Activated CD4-positive, alpha-beta T cell treated with anti-CD3 and anti-CD28 coated beads for 48 hours (primary cell): Measurements from ENCODE around the gene IL36B.

Source experiments
- DNase-seq: peaks from one replicate; pipeline ENCODE4 v3.0.0-alpha.2; 2020

The IL36B gene

DNA sequence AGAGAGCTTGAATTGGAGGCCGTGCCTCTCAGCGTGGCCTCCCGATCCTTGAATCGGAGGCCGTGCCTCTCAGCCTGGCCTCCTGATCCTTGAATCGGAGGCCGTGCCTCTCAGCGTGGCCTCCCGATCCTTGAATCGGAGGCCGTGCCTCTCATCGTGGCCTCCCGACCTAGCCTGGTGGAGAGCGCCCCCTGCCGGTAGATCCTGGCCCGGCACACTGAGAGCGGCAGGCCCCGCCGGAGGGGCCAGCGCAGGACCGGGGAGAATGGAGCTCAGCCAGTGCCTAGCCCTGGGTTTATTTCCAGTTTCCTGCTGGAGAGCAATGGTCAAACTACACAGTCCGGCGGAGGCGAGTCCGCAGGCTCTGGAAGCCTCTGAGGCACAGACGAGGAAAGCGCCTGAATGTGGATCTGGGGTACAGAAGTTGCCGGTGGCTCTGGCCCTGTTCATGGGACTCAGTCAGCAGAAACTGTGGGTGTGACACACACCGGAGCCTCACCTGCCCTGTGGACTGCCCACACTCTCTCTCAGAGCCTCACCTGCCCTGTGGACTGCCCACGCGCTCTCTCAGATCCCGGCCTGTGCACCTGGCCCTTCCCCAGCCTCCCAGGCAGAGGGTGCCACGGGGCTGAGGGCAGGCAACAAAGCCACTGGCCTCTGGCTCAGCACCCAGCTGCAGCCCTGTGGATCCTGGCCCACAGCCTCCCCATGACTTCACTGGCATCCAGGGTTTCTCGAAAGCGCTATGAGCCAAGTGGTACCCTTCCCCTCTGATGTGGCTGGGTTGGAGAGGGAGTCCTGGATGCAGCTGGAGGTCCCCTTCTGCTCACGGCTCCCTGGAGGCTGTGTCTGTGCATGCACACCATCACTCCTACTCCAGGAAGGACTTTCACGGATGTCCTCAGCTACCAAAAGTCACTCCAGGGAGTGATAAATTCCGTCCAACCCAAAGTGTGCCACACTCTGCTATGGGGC, 1.5 kb downstream of the IL36B start:
- no peak for DNase-seq

GRCh38 chr2:113046465-113046864, 6.2 kb downstream of the IL36B start:
- no peak for DNase-seq

DNA sequence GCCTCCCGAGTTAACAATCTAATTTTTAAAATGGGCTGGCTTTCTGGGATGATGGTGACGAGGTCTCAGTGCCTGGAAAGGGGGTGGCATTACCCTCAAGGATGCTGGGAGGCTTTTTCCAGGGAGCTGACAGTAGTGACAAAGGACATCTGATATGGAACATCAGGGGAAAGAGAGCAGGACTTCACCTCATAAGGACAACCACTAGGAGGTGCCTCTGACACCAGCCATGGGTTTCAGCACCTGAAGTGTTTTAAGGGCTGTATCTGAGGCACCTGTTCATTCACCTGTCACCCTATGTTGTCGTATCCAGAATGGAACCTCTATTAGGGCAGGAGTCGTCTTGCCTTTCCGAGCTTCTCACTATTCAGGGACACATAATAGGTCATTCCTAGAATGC, 10.8 kb downstream of the IL36B start:
- no peak for DNase-seq

DNA sequence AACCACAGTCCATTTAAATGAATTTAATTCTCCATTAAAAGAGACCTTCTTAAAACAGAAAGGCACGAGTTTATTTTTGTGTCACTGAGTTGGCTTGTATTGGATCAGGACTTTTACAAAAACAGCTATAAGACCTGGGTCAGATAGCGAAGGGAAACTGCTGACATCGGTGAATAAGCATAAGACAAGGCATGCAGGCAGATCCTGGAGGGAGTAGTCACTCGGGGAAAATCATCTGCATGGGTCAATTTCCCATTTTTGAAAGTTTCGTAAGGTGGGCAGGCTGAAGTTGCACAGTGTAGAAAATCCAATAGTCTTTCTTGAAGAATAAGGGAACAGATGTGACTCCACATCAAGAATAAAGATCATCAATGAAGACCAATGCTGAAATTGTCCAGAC, 12.9 kb downstream of the IL36B start:
- DNase-seq, result no peak

DNA sequence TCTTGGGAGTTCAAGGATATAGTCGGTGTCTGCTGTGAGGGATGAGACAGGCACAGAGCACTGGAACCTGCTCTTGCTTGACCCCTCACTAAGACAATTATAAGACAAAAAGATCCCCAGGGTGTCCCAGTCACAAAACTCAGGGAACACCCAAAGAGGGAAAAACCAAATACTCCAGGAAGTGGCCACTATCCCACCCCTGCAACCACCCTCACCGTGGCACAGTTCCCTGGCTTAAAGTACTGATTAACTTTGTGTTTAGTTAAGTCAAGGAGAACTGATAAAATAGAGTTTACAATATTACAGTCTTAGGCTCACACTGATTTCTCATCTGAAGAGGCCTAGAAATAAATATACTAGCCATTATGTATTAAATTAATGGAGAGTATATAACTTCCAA, 13.5 kb downstream of the IL36B start:
- DNase-seq, result no peak

- no peak for DNase-seq
Observed at GRCh38 chr2:113038291-113038690, 14.4 kb downstream of the IL36B start.

- no peak for DNase-seq
Observed at GRCh38 chr2:113036763-113037162, 15.9 kb downstream of the IL36B start.

GRCh38 chr2:113034016-113034415, 18.7 kb downstream of the IL36B start:
- DNase-seq, result no peak

DNA sequence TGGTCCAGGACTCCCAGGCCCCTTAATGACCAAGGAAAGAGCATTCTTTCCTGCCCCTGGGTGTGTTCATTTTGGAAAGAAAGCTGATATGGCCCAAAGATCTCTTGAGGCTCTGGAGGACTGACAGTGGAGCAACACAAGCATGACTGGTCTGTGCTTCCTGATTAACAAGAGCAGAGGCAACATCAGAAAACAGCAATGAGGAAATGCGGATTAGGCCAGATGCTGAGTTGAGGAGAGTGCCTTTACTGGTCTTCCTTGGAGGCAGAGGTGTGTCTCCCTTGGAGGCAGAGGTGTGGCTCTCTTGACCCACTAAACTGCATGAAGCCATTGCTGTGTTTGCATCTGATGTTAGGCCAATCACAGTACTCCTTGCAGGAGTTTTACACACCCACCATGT, 19.9 kb downstream of the IL36B start:
- no peak for DNase-seq

DNA sequence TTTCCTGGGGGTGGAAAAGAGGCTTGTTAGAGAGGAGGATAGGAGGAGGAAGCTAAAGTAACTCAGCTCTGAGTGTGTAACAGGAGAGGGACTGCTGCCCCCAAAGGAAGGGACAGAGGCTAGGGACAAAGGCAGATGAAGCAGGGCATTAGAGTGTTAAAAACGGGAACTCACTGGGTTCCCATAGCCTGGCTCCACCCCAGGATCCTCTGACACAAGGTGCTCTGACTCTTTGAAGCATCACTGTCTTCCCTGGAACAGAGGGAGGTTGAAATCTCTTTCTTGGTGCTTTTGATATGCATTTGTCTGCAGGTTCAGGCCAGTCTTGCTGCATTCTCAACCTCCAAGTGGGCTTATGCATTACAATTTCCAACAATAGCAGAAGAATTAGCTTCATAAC, 24.6 kb downstream of the IL36B start:
- DNase-seq, result no peak

DNA sequence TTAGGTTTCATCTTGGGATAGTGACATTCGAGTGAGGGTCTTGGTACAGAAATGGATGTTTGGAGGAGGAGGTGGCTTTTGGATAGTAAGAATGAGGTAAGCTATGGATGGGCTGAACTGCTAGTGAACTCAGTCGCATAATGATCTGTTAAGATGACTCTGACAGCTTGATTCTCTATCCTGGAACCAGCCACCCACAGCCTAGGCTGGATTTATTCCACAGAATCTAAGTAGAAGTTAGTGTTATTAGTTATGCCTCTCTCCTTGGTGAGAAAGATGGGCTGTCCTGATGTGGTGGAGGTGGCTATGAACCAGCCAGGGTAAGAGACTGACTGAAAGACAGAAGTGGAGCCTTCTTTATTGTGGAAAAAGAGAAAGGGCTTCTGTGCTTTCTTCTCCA, 25.0 kb downstream of the IL36B start:
- DNase-seq, result no peak

- DNase-seq, result no peak
Observed at GRCh38 chr2:113025737-113026136, 26.9 kb downstream of the IL36B start.

DNA sequence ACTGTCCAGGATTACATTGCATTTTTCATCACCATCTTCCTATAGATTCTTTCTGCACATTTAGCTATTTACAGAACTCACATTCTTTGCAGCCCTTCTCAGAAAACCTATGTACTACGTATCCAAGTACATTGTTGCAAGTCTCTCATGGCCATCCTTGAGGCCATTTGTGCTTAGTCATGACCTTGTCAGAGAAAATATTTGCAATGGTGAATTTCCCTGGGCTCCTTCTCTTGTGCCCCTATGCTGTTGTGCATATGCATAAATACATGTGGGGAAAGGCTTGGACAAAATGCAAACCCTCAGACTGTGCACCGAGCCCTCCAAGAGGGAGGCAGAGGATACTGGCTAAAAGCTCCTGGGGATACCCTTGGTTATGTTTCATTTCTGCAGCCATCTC, 27.9 kb downstream of the IL36B start:
- DNase-seq, result no peak

DNA sequence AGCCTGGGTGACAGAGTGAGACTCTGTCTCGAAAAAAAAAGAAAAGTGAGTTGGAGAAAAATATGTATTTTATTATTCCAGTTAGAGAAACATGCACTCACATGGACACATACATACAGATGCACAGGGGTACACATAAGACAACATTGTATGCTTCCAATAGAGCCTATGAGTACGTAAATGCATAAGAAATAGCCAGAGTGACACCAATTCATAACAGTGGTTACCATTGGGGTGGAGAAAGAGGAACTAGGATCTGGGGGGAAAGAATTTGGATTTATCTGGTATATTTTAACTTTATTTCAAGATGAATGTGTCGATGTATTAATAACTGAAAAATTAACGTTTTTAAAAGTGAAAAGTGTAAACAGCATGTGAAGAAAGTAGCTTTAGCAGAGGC, 31.4 kb downstream of the IL36B start:
- no peak for DNase-seq

GRCh38 chr2:113018509-113018908, 34.2 kb downstream of the IL36B start:
- no peak for DNase-seq

- DNase-seq, result no peak
Observed at GRCh38 chr2:113015655-113016054, 37.0 kb downstream of the IL36B start.

GRCh38 chr2:113015042-113015441, 37.6 kb downstream of the IL36B start:
- no peak for DNase-seq

GRCh38 chr2:113014067-113014466, 38.6 kb downstream of the IL36B start:
- DNase-seq, result no peak

DNA sequence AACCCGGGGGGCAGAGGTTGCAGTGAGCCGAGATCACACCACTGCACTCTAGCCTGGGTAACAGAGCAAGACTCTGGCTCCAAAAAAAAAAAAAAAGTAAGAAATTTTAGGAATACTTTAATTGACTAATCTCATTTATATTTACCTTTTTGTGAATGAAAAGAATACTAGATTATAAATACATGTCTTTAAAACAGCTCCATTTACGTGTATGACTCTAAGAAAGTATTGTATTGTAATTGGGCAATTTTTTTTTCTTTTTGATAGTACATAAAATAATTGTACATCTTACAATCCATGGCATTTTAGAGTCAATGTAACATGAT, 39.4 kb downstream of the IL36B start:
- DNase-seq, result no peak

- DNase-seq, result no peak
Observed at GRCh38 chr2:113012436-113013335, 40.0 kb downstream of the IL36B start.

GRCh38 chr2:113011108-113011507, 41.6 kb downstream of the IL36B start:
- DNase-seq, result no peak

GRCh38 chr2:113010088-113010487, 42.6 kb downstream of the IL36B start:
- DNase-seq, result no peak

- DNase-seq, result no peak
Observed at GRCh38 chr2:113009622-113010021, 43.0 kb downstream of the IL36B start.

GRCh38 chr2:113007250-113007649, 45.4 kb downstream of the IL36B start:
- no peak for DNase-seq
